Activated T-helper 2 cell treated with anti-CD3 and anti-CD28 coated beads, Interferon-gamma antibody, Interleukin-2, Interleukin-4, amounts not matched to agents 10 μg/mL and 5 μg/mL and 100 μg/mL, durations not matched to agents 14 hours and 24 hours and 36 hours (primary cell): Measurements from ENCODE around the gene SH3RF3. TPM values are rescaled to one million over a fixed set of nuclear protein-coding genes. Genes with fewer than 3 reads are reported as not detected.
"Not testable (repeated sequence)": the region's sequence is repeated elsewhere in the genome, so short reads cannot be mapped to it uniquely, and the experiment has no call there.

Source experiments
- DNase-seq: peaks from one replicate; pipeline ENCODE4 v3.0.0; 2021; ENCODE audit warnings: low spot score
- H3K27ac Mint-ChIP-seq: one replicate; pipeline ENCODE4 v1.8.0; 2021; ENCODE audit warnings: mixed read lengths
- H3K27me3 Mint-ChIP-seq: one replicate; pipeline ENCODE4 v1.8.0; 2021; ENCODE audit warnings: low read depth, mixed read lengths
- H3K36me3 Mint-ChIP-seq: one replicate; pipeline ENCODE4 v1.8.0; 2021; ENCODE audit warnings: low read depth, mixed read lengths
- H3K4me1 Mint-ChIP-seq: one replicate; pipeline ENCODE4 v1.8.0; 2021; ENCODE audit warnings: low read depth, mixed read lengths
- H3K4me3 Mint-ChIP-seq: one replicate; pipeline ENCODE4 v1.8.0; 2021; ENCODE audit warnings: low read depth, mild to moderate bottlenecking, moderate library complexity, mixed read lengths
- H3K9me3 Mint-ChIP-seq: one replicate; pipeline ENCODE4 v1.8.0; 2021; ENCODE audit warnings: mixed read lengths
- intact Hi-C: fragments of 100-400 bp; cut with micrococcal nuclease; formaldehyde crosslinking; loops from one replicate; pipeline ENCODE4 v1.15.1; 2023
- total RNA-seq: library from RNA; stranded (reverse); gene quantifications from 2 replicates; pipeline ENCODE4 v1.2.3, GENCODE V29; 2022

SH3RF3 gene
- total RNA-seq, 1 donor from 2014 or later, result 0.78 TPM

- Mint-ChIP-seq H3K36me3 (peaks cover 8% of the 10 kb centered on the region), H3K27me3 (peaks cover 34% of the 10 kb centered on the region), H3K27ac (no peak overlapping the region), H3K4me3 (no peak overlapping the region), H3K4me1 (peaks cover 31% of the 10 kb centered on the region), H3K9me3 (no peaks in the 10 kb centered on the region)
- no peak for DNase-seq
- intact Hi-C loops, result no loop called here
These were observed 91.9 kb downstream of the SH3RF3 start for GRCh38 chr2:109220860-109221259.

- H3K9me3 Mint-ChIP-seq, H3K4me3 Mint-ChIP-seq, DNase-seq, H3K36me3 Mint-ChIP-seq, H3K27ac Mint-ChIP-seq, intact Hi-C loops: not testable (repeated sequence)
- peaks cover 33% of the 10 kb centered on the region for H3K27me3 Mint-ChIP-seq
- peaks cover 26% of the 10 kb centered on the region for H3K4me1 Mint-ChIP-seq
These were observed 92.3 kb downstream of the SH3RF3 start for GRCh38 chr2:109221316-109221715.

- Mint-ChIP-seq H3K4me3 (no peak overlapping the region), H3K9me3 (no peaks in the 10 kb centered on the region), H3K27ac (no peak overlapping the region), H3K4me1 (peaks cover 18% of the 10 kb centered on the region), H3K36me3 (peaks cover under 1% of the 10 kb centered on the region), H3K27me3 (peaks cover 31% of the 10 kb centered on the region)
- intact Hi-C loops, result no loop called here
- no peak for DNase-seq
These were observed 93.4 kb downstream of the SH3RF3 start for GRCh38 chr2:109222422-109222821.

GRCh38 chr2:109222825-109223471, 93.9 kb downstream of the SH3RF3 start:
- Mint-ChIP-seq H3K27me3 (peaks cover 36% of the 10 kb centered on the region), H3K4me1 (peaks cover 13% of the 10 kb centered on the region), H3K36me3 (no peaks in the 10 kb centered on the region), H3K27ac (no peak overlapping the region), H3K9me3 (no peaks in the 10 kb centered on the region), H3K4me3 (no peak overlapping the region)
- intact Hi-C loops, result no loop called here
- no peak for DNase-seq

GRCh38 chr2:109223490-109223889, 94.5 kb downstream of the SH3RF3 start:
- intact Hi-C loops, result no loop called here
- no peaks in the 10 kb centered on the region for H3K9me3 Mint-ChIP-seq
- H3K27ac Mint-ChIP-seq, result no peak overlapping the region
- DNase-seq, result no peak
- peaks cover 37% of the 10 kb centered on the region for H3K27me3 Mint-ChIP-seq
- H3K4me1 Mint-ChIP-seq, result peaks cover 7% of the 10 kb centered on the region
- H3K4me3 Mint-ChIP-seq, result no peak overlapping the region
- no peaks in the 10 kb centered on the region for H3K36me3 Mint-ChIP-seq

GRCh38 chr2:109224341-109224740, 95.3 kb downstream of the SH3RF3 start:
- DNase-seq, H3K36me3 Mint-ChIP-seq, H3K27ac Mint-ChIP-seq, H3K4me1 Mint-ChIP-seq, H3K9me3 Mint-ChIP-seq, intact Hi-C loops, H3K4me3 Mint-ChIP-seq: not testable (repeated sequence)
- H3K27me3 Mint-ChIP-seq, result peaks cover 33% of the 10 kb centered on the region

- H3K9me3 Mint-ChIP-seq, result no peaks in the 10 kb centered on the region
- no peaks in the 10 kb centered on the region for H3K4me1 Mint-ChIP-seq
- no peak overlapping the region for H3K27ac Mint-ChIP-seq
- H3K4me3 Mint-ChIP-seq, result no peak overlapping the region
- intact Hi-C loops, result no loop called here
- H3K27me3 Mint-ChIP-seq, result peaks cover 26% of the 10 kb centered on the region
- DNase-seq, result no peak
- H3K36me3 Mint-ChIP-seq, result no peaks in the 10 kb centered on the region
These were observed 96.3 kb downstream of the SH3RF3 start for GRCh38 chr2:109225170-109225782.

- no peak overlapping the region for H3K27ac Mint-ChIP-seq
- no peak for DNase-seq
- H3K27me3 Mint-ChIP-seq, result peaks cover 29% of the 10 kb centered on the region
- intact Hi-C loops, result no loop called here
- no peaks in the 10 kb centered on the region for H3K9me3 Mint-ChIP-seq
- peaks cover 5% of the 10 kb centered on the region for H3K4me1 Mint-ChIP-seq
- H3K36me3 Mint-ChIP-seq, result no peaks in the 10 kb centered on the region
- H3K4me3 Mint-ChIP-seq, result no peak overlapping the region
These were observed 97.1 kb downstream of the SH3RF3 start for GRCh38 chr2:109226128-109226527.

- no peaks in the 10 kb centered on the region for H3K36me3 Mint-ChIP-seq
- H3K9me3 Mint-ChIP-seq, result no peaks in the 10 kb centered on the region
- H3K27ac Mint-ChIP-seq, result no peak overlapping the region
- DNase-seq, result no peak
- intact Hi-C loops, result no loop called here
- no peak overlapping the region for H3K4me3 Mint-ChIP-seq
- H3K27me3 Mint-ChIP-seq, result peaks cover 30% of the 10 kb centered on the region
- peaks cover 7% of the 10 kb centered on the region for H3K4me1 Mint-ChIP-seq
These were observed 97.6 kb downstream of the SH3RF3 start for GRCh38 chr2:109226622-109227021.

GRCh38 chr2:109229094-109229675, 100.2 kb downstream of the SH3RF3 start:
- intact Hi-C loops, result no loop called here
- no peak for DNase-seq
- Mint-ChIP-seq H3K4me1 (peaks cover 9% of the 10 kb centered on the region), H3K36me3 (no peaks in the 10 kb centered on the region), H3K27ac (no peak overlapping the region), H3K27me3 (peaks cover 42% of the 10 kb centered on the region), H3K9me3 (no peaks in the 10 kb centered on the region), H3K4me3 (no peak overlapping the region)

- H3K27me3 Mint-ChIP-seq, result peaks cover 41% of the 10 kb centered on the region
- intact Hi-C loops, result no loop called here
- no peak overlapping the region for H3K27ac Mint-ChIP-seq
- no peak for DNase-seq
- H3K9me3 Mint-ChIP-seq, result no peaks in the 10 kb centered on the region
- H3K4me1 Mint-ChIP-seq, result peaks cover 9% of the 10 kb centered on the region
- H3K36me3 Mint-ChIP-seq, result no peaks in the 10 kb centered on the region
- H3K4me3 Mint-ChIP-seq, result no peak overlapping the region
These were observed 102.0 kb downstream of the SH3RF3 start for GRCh38 chr2:109230941-109231420.

GRCh38 chr2:109231428-109231827, 102.4 kb downstream of the SH3RF3 start:
- no peak for DNase-seq
- intact Hi-C loops, result no loop called here
- no peaks in the 10 kb centered on the region for H3K9me3 Mint-ChIP-seq
- no peak overlapping the region for H3K27ac Mint-ChIP-seq
- no peaks in the 10 kb centered on the region for H3K36me3 Mint-ChIP-seq
- peaks cover 12% of the 10 kb centered on the region for H3K4me1 Mint-ChIP-seq
- H3K27me3 Mint-ChIP-seq, result peaks cover 41% of the 10 kb centered on the region
- no peak overlapping the region for H3K4me3 Mint-ChIP-seq

- H3K9me3 Mint-ChIP-seq, result no peaks in the 10 kb centered on the region
- H3K27me3 Mint-ChIP-seq, result peaks cover 38% of the 10 kb centered on the region
- H3K4me3 Mint-ChIP-seq, result no peak overlapping the region
- H3K27ac Mint-ChIP-seq, result no peak overlapping the region
- H3K36me3 Mint-ChIP-seq, result no peaks in the 10 kb centered on the region
- H3K4me1 Mint-ChIP-seq, result peaks cover 14% of the 10 kb centered on the region
- no peak for DNase-seq
- intact Hi-C loops, result no loop called here
These were observed 103.1 kb downstream of the SH3RF3 start for GRCh38 chr2:109231996-109232705.
